Measurements from ENCODE around the gene BCAS2. TPM values are rescaled to one million over a fixed set of nuclear protein-coding genes. Genes with fewer than 3 reads are reported as not detected.
"Not testable (repeated sequence)": the region's sequence is repeated elsewhere in the genome, so short reads cannot be mapped to it uniquely, and the experiment has no call there.

The BCAS2 gene
- 39.2 TPM for polyA plus RNA-seq (2013, experiment 1 of 2; ENCODE audit: insufficient read length)
- polyA plus RNA-seq (2013, experiment 2 of 2; ENCODE audit: insufficient read length): 33.2 TPM

- DNase-seq: peak; percentile 99
These were observed at the start of gene BCAS2 for GRCh38 chr1:114581335-114582287. TSS of gene BCAS2 (minus strand) at chr1:114581615. CDS start at chr1:114581591, 24 bp downstream.

- DNase-seq: peak; percentile 34
These were observed 45.7 kb upstream of the BCAS2 start for GRCh38 chr1:114627107-114627506.

- DNase-seq: no peak
These were observed 41.9 kb upstream of the BCAS2 start for GRCh38 chr1:114623364-114623763.

GRCh38 chr1:114620419-114620818 is 39.0 kb upstream of the BCAS2 start:
- DNase-seq: no peak

- no peak for DNase-seq
These were observed 37.2 kb upstream of the BCAS2 start for GRCh38 chr1:114618606-114619005.

GRCh38 chr1:114610546-114611245 is 29.3 kb upstream of the BCAS2 start:
- peak; percentile 22 for DNase-seq

GRCh38 chr1:114609826-114610225 is 28.4 kb upstream of the BCAS2 start:
- DNase-seq: no peak

GRCh38 chr1:114609026-114609425 is 27.6 kb upstream of the BCAS2 start:
- DNase-seq: no peak

- no peak for DNase-seq
These were observed 25.8 kb upstream of the BCAS2 start for GRCh38 chr1:114607223-114607622.

- peak; percentile 22 for DNase-seq
These were observed 16.5 kb upstream of the BCAS2 start for GRCh38 chr1:114597949-114598348.

GRCh38 chr1:114595602-114596001 is 14.2 kb upstream of the BCAS2 start:
- no peak for DNase-seq

GRCh38 chr1:114594046-114594445 is 12.6 kb upstream of the BCAS2 start:
- DNase-seq: no peak

GRCh38 chr1:114589122-114589521 is 7.7 kb upstream of the BCAS2 start:
- DNase-seq: no peak

GRCh38 chr1:114588196-114588689 is 6.8 kb upstream of the BCAS2 start:
- no peak for DNase-seq

- DNase-seq: no peak
These were observed 6.0 kb upstream of the BCAS2 start for GRCh38 chr1:114587203-114587991.

GRCh38 chr1:114586513-114587047 is 5.2 kb upstream of the BCAS2 start:
- DNase-seq: peak; percentile 24

- peak; percentile 77 for DNase-seq
These were observed 3.8 kb upstream of the BCAS2 start for GRCh38 chr1:114585231-114585630.

- no peak for DNase-seq
These were observed 7.0 kb downstream of the BCAS2 start for GRCh38 chr1:114574365-114574764.

- DNase-seq: no peak
These were observed 17.3 kb downstream of the BCAS2 start for GRCh38 chr1:114564141-114564540.

GRCh38 chr1:114562978-114563510 is 18.4 kb downstream of the BCAS2 start:
- DNase-seq: not testable (repeated sequence)

GRCh38 chr1:114561333-114561732 is 20.1 kb downstream of the BCAS2 start:
- no peak for DNase-seq

- DNase-seq: no peak
These were observed 22.1 kb downstream of the BCAS2 start for GRCh38 chr1:114559356-114559755.

Measured in fibroblast of skin of back (primary cell).